HK-2 (cell line): ENCODE data around the gene RACK1.

Source experiments
- DNase-seq: peaks from one replicate; pipeline ENCODE4 v3.0.0-alpha.2; 2018; ENCODE audit not compliant: unreplicated experiment

Gene RACK1

DNA sequence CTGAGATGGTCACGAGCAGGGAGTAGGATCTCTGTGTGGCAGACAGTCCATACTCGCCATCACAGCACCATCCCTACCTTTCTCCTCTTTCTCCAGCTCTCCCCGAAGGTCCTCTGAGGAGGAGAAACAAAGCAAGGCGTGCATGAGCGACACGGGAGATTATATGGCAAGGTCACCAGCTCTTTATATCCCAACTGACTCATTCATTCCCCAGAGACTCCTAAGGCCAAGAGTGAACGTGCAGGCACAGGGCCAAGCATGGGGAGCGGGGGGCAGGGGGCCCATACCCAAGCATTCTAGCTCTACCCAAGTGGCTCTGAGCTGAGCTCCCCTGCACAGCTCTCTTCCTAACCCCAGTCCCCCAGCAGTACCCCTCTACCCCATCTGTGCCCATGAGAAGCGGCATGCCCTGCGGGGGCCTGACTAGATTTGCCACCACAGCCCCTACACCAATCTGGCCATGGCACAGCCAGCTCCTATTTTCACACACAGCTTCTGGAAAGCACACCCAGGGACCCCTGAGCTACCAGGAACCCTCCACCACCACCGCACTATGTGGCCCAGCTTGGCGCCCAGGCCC is 45.5 kb downstream of the RACK1 start:
- DNase-seq = no peak

DNA sequence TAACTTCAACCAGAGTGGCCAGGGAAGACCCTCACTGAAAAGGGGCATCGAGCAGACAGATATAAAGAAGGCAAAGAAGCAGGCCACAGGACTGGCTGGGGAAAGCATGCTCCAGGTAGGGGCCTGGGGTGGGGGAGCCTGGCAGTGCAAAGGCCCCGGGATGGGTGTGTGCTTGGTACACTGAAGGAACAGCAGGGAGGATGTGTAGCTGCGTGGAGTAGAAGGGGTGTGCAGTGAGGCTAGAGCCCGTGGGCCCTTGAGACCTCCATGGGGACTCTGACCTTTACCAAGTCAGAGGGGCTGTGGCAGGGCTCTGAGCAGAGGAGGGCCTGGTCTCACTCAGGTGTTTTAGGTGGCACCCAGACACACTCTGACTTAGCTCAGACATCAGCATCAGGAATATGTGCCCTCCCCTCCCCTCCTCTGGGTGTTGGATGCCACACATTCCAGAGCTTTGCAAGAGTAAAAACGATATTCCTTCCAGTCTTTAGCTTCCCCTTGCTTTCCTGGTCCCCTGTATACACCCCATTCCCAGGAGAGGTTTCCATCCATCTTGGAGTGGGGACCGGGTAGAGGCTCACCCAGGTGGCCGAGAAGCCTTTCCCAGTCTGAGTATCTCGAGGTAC is 46.3 kb downstream of the RACK1 start:
- DNase-seq = no peak

DNA sequence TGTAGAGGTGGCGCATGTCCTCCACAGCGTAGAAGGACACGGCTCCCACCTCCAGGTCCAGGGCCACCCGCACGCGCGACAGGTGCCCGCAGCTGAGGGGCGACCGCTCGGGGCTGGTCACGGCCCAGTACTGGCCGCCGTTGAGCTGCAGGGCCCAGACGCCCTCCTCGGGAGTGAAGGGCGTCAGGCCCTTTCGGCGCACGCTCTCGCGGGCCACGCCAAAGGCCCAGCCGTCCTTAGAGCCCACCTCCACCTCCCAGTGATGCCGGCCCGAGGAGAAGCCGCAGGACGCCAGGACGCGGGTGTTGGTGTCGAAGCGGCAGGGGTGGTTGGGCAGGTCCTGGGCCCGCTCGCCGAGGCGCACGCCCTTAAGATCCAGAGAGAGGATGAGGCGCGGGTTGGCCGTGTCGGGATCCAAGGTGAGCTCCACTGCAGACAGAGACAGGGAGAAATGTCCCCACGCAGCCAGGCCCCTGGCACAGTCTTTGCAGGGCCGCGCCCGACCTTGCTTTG is 48.4 kb downstream of the RACK1 start:
- DNase-seq = no peak

DNA sequence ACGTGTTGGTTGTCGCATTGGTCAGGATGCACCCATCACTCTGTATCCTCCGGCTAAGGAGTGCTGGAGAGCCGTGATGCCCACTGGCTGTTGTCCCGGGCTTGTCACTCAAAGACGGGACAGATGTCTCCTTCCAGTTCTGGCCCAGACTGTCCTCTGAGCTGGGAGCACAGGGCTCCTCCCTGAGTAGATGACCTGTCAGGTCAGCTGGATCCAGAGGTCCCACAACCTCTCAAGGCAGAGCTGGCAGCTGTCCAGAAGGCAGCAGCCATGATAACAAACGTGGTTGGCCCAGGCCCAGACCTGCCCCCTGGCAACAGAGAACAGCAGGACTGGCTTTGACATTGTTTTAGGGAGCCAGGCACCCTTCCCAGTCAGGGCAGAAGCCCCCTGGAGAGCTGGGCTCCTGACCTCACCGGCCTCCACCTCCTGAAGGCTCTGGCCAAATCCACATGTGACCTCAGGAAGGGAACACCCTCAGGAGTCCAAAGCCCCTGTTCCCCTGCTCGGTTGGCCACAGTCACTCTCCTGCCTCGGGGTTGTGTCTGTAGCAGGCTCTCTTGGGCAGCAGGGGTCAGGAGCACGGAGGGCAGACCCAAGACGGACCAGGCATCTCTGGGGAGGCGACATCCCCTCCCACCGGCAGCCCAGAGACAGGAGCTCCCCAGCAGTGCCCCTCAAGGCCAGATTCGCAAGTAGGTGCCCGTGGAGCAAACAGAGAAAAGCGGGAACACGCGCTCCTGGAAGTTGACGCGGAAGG is 49.0 kb downstream of the RACK1 start:
- no peak for DNase-seq

DNA sequence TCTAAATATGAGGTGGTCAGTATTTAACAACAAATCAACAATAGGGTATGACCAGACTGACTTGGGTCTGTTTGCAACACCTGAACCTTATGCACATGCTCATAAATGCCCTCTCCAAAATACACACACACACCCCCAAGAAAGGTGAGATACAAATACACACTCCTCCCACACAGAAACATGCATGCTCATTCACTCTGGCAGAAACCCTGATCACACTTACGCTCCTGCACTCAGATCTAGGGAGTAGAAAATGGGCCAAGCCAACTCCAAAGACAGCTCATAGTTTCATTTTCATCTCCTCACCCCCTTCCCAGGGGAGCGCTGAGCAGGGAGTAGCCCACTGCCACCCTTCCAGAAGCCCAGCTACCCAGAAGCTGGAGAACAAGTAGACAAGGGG is 50.0 kb downstream of the RACK1 start:
- no peak for DNase-seq

DNA sequence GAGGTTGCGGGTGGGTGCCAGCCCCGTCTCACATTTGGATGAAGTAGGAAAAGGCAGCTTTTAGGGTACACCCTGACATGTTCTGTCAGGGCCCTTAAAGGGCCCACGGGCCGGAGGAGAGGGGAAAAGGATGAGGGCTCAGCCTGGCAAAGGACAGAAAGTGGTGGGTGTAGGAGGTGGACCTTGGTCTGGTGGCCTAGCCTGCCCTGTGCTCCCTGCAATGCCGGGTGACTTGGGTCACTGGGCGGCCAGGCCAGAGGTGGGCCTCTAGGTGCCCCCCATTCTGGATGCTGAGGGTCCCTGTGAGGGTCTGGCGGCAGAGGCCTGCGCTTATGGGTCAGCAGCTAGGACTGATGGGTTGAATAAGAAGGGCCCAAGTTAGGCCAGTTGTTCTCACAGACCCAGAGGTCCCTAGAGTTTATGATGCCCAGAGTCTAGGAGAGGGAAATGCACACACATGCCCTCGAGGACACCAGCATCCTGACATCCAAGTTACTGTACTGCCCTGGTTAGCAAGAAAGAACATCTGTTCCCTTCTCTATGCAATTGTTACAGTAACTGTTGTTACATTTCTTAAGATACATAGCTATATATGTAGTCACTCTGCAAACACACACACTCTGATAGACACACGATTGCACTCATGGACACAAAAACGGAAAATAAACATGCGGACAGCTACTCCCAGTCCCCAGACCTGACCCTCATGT is 51.2 kb downstream of the RACK1 start:
- DNase-seq = no peak

DNA sequence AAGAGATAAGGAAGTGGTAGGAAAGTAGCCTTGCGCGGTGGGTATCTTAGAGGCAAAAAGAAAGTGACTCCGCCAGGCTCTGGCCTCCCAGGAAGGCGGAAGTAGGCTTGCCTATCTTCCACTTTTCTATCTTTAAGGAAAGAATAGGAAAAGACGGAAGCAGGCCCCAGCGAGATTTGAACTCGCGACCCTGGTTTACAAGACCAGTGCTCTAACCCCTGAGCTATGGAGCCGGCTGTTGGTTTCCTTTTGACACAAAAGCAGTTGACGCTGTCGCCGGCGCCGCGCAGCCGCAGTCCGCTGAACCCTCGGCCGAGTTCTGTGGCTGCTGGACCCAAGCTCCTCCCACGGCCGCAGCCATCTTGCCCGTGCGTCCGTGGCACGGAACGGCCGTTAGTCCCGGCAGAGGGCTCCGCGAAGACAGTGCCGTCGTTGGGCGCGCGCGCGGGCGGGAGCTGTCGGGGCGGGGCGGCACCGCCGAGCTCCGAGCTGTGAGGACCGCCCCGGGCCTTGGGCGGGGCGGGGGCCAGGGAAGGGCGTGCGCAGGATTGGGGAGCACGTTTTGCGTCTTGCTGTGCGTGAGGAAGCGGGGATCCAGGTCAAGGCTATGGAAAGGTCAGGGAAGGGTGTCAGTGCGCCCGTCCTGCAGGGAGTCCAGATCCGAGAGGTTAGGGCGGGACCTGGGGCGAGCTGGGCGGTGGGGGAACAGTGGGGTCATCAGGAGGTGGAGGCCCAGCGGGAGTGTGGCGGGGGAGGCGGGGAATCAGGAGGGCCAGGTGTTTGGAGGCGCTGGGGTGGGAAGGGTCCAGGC is 52.0 kb downstream of the RACK1 start:
- DNase-seq = peak; percentile 94

DNA sequence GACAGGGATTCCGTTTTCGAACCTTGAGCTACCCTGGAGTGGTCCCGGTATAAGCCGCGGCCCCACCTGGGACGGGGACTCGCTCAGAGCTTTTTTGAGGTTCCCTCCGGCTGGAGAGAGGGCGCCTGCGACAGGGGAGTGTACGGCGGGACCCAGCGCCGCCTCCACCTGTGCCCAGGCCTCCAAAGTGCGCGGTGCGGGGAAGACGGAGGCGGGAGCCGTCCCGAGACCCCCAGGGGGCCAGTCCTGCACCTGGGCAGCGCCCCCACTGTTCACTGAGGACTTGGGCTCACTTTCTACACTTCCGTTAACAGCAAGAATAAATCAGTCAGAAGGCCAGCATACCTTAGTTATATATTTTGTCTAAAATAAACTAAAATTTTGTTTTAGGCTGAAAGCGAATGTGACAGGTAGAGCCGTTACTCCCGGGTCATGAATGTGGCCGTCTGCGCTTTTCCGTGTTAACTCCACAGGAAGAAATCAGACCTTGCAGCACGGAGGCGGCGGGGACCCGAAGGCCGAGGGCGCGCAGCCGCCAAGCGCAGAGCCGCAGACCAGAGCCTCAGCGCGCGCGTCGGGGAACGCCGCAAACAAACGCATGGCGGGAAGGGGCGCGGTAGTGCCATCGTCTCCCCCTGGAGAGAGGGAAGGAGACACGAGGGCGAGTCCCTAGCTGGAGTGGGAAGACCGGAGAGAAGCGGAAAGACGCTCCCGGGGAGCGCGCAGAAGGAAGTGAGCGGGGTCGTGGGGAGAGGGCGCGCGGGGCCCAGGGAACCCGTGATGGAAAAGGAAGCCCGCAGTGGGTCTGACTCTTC is 52.8 kb downstream of the RACK1 start:
- no peak for DNase-seq

DNA sequence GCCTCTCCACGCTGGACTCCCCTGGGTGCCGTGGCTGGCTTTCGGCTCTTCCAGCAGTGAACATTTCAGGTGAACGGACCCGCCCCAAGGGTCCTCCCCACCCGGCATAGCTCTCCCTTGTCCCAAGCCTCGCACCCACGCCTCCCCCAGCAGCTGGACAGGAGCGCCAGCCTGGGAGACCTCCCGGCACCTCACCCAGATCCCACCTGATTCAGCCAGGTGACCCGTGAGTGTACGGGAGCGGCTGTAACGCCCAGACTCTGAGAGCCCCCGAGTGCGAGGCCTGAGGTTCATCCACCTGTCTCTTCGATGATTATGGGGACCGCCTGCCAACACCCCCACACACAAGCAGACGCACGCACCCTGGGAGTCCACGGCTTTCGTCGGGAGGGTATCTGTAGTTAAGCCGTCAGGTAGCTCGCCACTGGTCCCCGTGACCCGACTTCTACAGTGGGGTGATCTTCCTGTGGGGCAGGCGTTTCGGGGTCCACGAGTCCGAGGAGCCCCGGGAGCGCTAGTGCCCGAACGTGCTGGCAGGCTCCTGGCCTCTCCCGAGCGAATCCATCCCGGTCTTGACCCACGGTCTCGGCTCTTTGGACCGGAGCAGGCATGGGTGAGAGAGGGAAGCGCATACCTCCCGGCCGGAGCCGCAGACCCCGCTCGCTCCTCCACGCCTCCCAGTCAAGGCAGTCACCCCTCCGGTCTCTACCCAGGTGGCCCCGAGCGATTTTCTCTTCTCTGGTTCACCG is 53.6 kb downstream of the RACK1 start:
- DNase-seq = no peak

DNA sequence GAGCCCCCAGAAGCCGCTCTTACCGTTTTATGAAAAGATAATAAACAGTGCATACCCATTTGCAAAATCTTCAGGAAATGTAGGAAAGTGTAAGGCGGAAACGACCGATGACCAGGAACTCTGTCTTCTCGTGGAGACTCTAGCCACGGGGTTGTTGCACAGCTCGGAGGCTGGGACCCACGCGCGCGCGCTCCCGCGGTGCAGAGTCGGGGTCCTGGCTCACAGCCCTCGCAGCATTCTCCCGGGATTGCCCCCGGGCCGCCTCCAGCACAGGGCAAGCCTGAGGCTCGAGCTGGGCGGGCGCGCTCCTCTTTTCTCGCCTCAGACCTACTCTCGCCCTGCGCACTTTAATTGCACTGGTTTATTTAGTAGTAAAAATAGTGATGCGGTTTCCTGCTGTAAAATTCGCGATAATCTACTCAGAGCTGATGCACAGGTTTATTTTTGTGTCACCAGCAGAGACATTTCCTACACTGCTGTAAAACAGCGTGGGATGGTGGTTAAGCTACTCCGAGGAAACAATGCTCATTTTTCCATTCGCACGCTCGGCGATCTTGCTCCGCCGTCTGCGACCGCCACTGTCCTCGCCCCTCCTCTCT is 54.2 kb downstream of the RACK1 start:
- no peak for DNase-seq

DNA sequence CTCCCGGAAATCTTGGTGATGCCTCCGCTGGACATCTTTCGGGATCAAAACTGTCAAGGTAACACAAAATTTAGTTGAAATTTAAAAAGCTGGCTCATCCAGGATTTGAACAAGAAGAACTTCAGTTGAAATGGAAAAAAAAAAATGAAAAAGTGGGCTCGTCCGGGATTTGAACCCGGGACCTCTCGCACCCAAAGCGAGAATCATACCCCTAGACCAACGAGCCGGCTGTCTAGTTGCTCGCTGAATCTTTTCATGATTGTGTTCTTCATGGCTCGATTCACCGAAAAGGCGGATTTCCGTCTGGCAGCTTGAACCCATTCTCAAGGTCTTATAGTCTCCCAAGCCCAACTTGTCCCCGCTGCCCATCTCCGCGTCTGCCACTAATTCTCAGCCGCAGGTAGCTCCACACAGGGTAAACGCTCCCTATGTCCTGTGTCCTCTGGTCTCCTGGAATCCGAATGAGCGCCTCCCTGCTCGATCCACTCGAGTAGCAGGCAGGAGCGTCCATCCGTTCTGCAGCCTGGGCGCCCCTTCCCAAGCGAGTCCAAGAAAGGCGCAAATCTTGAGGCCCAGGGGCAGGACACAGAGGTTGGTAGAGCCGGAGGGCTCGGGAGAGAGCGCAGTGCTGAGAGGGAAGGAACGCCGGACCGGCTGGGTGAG is 54.9 kb downstream of the RACK1 start:
- DNase-seq = peak; percentile 78

DNA sequence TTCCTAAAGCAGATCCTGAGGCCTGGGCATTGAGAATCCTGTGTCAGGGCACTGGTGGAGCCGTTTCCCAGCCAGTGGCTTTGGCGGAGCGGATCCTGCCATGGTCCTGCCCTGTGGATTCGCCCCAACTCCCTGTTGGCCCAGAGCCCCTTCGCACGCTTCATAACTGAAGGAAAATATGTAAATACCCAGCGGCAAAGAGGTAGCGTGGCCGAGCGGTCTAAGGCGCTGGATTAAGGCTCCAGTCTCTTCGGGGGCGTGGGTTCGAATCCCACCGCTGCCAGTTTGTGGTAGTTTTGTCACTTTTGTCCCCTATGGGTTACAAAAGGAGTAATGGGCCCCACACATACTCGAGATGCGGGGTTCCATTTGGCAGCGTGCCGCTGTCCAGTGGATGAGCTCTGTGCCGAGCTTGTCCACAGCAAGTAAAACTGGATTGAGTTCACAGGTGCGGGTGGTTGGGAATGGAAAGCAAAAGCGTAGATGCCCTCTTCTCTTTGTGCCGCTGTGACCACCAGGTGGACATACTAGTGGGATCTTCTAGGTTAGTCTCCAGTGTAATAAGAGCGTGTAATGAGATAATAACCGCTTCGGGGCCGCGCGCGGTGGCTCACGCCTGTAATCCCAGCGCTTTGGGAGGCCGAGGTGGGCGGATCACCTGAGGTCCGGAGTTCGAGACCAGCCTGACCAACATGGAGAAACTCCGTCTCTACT is 56.0 kb downstream of the RACK1 start:
- peak; percentile 83 for DNase-seq

DNA sequence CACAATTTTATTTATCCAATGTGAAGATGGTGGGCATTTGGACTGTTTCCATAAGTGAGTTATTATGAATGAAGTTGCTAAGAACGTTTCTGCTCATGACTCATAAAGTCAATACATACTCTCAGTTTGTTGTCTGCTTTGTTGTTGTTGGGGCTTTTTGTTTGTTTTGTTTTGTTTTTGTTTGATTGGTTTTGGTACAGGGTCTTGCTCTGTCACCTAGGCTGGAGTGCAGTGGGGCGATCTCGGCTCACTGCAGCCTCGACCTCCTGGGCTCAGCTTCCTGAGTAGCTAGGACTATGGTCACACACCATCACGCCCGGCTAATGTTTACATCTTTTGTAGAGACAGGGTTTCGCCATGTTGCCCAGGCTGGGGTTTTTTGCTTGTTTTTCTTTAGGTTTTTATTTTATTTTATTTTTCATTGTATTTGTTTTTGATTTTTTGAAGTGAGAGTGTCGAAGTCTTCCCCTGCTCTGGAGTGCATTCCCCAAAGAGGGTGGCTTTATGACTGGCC is 56.7 kb downstream of the RACK1 start:
- DNase-seq = no peak
